Measurements from ENCODE around the gene ASGR1.
"Not testable (repeated sequence)": the region's sequence is repeated elsewhere in the genome, so short reads cannot be mapped to it uniquely, and the experiment has no call there.

ASGR1 gene

DNA sequence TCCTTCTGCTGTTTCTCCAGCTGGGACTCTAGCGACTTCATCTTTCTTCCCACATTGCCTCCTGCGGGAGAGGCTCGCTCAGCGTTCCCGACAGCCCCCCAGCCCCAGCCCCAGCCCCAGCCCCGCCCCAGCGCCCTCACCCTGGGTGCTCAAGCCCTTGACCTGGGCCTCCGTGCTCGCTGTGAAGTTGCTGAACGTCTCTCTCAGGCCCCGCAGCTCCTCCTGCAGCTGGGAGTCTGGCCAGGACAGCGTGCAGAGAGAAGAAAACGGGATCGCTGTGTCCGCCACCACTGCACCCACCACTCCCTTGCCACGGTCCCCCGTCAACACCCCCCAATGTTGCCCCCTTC is 2.4 kb downstream of the ASGR1 start:
- DNase-seq (ENCODE audit: insufficient read length, low spot score) (no peak), FAIRE-seq (no peak)
- TF ChIP-seq, protein P1, sequence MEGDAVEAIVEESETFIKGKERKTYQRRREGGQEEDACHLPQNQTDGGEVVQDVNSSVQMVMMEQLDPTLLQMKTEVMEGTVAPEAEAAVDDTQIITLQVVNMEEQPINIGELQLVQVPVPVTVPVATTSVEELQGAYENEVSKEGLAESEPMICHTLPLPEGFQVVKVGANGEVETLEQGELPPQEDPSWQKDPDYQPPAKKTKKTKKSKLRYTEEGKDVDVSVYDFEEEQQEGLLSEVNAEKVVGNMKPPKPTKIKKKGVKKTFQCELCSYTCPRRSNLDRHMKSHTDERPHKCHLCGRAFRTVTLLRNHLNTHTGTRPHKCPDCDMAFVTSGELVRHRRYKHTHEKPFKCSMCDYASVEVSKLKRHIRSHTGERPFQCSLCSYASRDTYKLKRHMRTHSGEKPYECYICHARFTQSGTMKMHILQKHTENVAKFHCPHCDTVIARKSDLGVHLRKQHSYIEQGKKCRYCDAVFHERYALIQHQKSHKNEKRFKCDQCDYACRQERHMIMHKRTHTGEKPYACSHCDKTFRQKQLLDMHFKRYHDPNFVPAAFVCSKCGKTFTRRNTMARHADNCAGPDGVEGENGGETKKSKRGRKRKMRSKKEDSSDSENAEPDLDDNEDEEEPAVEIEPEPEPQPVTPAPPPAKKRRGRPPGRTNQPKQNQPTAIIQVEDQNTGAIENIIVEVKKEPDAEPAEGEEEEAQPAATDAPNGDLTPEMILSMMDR (IDR thresholded peaks at IDR 0.05; ENCODE audit: insufficient read depth, missing control alignments) = no peak

DNA sequence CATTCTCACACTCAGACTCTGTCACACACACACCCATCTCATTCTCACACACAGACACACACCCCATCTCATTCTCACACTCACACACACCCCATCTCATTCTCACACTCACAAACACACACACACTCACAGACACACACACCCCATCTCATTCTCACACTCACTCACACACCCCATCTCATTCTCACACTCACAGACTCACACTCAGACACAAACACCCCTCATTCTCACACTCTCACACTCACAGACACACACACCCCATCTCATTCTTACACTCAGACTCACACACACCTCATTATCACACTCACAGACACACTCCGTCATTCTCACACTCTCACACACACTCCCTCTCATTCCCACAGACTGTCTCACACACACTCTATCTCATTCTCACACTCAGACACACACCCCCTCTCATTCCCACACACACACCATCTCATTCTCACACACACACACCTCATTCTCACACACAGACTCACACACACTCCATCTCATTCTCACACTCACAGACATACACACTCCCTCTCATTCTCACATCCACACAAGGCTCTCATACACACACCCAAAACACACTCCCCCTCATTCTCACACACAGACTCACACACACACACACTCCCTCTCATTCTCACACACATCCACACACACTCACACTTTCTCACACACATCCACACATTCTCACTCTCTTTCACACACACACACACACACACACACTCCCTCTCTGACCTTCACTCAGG is 2.9 kb downstream of the ASGR1 start:
- no peak for FAIRE-seq

DNA sequence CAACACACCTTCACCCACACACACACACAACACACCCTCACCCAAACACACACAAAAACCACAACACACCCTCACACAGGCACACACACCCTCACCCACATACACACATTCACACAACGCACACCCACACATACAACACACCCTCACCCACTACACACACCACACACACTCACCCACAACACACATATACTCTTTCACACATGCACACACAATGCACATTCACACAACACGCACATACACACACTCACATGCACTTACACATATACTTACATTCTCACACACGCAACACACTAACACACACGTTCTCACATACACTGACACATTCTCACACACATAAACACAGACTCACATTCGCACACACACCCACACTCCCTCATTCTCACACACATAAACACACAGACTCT is 3.8 kb downstream of the ASGR1 start:
- DNase-seq (ENCODE audit: insufficient read length, low spot score) (no peak), FAIRE-seq (no peak)
- TF ChIP-seq, protein P1 (IDR thresholded peaks at IDR 0.05; ENCODE audit: insufficient read depth, missing control alignments) = no peak

More for the DNA sequence above, 2.9 kb downstream of the ASGR1 start:
- no peak for DNase-seq (ENCODE audit: insufficient read length, low spot score)
- TF ChIP-seq, protein P1 (IDR thresholded peaks at IDR 0.05; ENCODE audit: insufficient read depth, missing control alignments) = no peak

DNA sequence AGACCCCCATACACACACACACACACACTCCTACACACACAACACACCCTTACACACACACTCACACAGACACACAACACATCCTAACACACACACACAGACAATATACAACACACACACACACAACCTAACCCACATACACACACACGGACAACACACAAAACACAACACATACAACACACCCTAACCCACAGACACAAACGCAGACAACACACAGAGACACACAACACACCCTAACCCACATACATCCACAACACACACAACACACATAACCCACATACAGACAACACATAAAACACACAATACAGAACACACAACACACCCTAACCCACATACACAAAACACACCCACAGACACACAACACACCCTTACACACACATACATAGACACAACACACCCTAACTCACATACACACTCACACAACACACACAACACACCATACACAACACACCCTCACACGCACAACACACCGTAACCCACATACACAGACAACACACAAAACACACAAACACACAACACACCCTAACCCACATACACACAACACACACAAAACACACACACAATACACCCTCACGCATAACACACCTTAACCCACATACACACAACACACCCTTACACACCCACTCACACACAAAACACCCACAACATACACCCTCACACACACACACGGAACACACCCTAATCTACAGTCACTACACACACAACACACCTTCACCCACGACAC is 4.4 kb downstream of the ASGR1 start:
- FAIRE-seq = peak; percentile 29
- DNase-seq (ENCODE audit: insufficient read length, low spot score) = no peak
- TF ChIP-seq, protein P1 (IDR thresholded peaks at IDR 0.05; ENCODE audit: insufficient read depth, missing control alignments) = no peak

DNA sequence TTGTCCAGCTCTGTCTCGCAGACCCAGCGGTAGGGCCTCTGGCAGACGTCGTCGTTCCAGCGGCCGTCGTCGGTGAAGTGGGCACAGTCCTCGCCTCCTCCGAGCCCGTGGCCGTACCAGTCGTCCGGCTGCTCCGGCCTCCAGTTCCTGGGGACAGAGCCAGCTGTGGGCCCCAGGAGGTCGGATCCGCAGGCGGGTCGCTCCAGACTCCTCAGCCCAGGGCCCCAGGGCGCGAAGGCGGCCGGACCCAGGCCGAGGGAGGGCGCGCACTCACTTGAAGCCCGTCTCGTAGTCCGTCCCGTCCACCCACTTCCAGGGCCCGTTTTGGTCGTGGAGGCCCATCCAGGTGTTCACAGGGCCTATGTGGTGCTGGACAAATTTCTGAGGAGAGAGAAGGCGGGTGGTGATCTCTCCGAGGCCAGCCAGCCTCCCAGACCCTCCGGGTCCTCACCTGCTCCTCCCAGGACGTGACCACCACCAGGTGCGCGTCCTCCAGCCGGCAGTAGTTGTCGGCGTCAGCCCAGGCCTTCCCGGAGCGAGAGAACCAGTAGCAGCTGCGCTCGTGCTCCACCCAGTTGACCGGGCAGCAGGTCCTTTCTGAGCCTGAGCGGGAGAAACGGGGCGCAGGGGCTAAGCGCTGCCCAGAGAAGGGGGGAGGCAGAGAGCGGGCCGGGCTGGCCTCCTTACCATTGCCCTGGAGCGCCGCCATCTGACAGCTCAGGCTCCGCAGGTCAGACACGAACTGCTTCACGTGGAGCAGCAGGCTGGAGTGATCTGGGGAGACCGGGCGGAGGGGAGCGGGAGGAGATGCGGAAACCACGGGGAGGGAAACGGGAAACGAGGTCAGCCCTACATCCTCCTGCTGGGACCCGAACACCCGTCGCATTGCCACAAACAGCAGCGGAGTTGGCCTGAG is 5.2 kb downstream of the ASGR1 start:
- FAIRE-seq = no peak
- TF ChIP-seq, protein P1 (IDR thresholded peaks at IDR 0.05; ENCODE audit: insufficient read depth, missing control alignments) = no peak
- DNase-seq (ENCODE audit: insufficient read length, low spot score) = no peak

DNA sequence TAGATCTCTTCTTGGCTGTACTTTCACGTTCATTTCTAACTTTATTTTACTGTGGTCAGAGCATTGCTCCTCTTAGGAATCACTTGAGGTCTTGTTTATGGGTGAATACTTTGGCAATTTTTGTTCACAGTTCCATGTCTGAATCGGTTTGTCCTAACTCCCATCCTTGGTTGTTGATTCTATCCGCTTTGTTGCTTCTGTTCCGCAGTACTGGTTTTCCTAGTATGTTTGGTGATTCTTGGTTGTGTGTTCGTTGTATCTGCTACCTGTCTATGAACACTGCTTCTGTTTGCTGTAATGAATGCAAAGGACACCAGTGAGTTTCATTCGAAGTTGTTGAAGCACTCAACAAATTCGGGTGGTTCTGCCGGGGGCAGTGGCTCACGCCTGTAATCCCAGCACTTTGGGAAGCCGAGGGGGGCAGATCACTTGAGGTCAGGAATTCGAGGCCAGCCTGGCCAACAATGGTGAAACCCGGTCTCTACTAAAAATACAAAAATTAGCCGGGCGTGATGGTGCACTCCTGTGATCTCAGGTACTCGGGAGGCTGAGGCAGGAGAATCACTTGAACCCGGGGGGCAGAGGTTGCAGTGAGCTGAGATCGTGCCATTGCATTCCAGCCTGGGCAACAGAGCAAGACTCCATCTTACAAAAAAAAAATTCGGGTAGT is 6.5 kb downstream of the ASGR1 start:
- DNase-seq (ENCODE audit: insufficient read length, low spot score); FAIRE-seq: not testable (repeated sequence)

DNA sequence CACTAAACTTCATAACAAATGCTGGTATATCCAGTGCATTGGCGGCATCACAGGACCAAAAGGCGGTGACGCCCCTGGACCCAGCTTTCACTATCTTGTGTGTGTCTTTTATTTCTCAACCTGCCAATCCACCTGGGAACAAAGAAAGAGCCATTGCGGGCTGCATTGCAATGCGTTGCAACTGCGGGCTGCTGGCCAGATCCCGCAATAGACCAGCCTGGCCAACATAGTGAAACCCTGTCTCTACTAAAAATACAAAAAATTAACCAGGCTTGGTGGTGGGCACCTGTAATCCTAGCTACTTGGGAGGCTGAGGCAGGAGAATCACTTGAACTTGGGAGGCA is 9.6 kb downstream of the ASGR1 start:
- not testable (repeated sequence) for DNase-seq (ENCODE audit: insufficient read length, low spot score); FAIRE-seq

DNA sequence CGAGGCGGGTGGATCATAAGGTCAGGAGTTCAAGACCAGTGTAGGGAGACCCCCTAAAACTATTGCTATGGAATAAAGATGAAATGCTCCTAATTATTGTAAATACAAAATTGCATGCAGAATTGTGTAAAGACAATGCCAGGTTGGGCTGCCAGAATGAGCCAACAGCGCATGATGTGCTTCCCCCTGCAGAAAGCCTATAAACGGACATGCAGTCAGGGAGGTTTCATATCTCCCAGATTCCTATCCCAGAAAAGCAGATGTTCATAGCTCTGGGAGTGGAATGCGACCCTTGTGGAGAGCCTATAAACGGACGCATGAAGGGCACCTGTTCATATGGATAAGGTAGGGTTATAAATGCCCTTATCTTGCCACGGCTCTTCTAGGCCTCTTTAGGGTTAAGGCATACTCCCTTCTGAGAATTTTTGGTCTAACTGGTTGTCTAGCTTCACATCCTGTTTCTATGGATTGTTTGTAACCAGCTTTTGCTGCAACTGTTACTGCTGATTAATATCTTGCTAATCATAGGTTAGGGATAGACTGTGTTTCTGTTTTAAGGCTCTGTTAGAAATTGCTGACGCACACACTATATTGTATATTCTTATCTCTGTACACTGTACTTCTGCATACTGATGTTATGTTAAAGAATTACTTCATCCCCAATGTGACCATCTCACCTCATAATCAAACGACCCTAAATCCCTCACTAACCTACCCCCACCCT is 10.2 kb downstream of the ASGR1 start:
- DNase-seq (ENCODE audit: insufficient read length, low spot score); FAIRE-seq: not testable (repeated sequence)

All from D721Med (cell line).